Astrocyte of the cerebellum (primary cell): ENCODE measurements around the gene RNU1-3.
"Not testable (repeated sequence)": the region's sequence is repeated elsewhere in the genome, so short reads cannot be mapped to it uniquely, and the experiment has no call there.

Experiments used
- DNase-seq: peaks from one replicate; pipeline ENCODE4 v3.0.0-alpha.2; 2011; ENCODE audit warnings: low read depth
- H3K4me3 ChIP-seq: 2 replicates; pipeline ENCODE4 v1.5.1; 2011; ENCODE audit warnings: mild to moderate bottlenecking, low read depth, low read length, moderate library complexity
- in situ Hi-C: cut with HindIII; loops from 2 replicates; pipeline ENCODE4 v1.10.0; 2017; ENCODE audit warnings: low sequenced_read_pairs
- TF ChIP-seq, protein P1 (sequence below): IDR thresholded peaks from 2 replicates; pipeline ENCODE4 v1.5.1; 2012; ENCODE audit warnings: low read length, low read depth, moderate library complexity, mild to moderate bottlenecking; ENCODE audit errors: missing control alignments

RNU1-3 gene

DNA sequence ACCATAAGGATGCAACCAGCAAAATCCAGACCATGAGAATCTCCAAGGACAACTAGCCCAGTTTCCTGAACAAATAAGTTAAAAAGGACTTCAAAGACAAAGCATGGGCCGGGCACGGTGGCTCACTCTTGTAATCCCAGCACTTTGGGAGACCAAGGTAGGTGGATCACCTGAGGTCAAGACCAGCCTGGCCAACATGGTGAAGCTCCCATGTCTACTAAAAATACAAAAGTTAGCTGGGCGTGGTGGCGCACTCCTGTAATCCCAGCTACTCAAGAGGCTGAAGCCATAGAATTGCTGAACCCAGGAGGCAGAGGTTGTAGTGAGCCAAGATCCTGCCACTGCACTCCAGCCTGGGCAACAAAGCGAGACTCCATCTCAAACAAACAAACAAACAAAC lies 30.8 kb downstream of the RNU1-3 start:
- in situ Hi-C loops, DNase-seq: not testable (repeated sequence)

DNA sequence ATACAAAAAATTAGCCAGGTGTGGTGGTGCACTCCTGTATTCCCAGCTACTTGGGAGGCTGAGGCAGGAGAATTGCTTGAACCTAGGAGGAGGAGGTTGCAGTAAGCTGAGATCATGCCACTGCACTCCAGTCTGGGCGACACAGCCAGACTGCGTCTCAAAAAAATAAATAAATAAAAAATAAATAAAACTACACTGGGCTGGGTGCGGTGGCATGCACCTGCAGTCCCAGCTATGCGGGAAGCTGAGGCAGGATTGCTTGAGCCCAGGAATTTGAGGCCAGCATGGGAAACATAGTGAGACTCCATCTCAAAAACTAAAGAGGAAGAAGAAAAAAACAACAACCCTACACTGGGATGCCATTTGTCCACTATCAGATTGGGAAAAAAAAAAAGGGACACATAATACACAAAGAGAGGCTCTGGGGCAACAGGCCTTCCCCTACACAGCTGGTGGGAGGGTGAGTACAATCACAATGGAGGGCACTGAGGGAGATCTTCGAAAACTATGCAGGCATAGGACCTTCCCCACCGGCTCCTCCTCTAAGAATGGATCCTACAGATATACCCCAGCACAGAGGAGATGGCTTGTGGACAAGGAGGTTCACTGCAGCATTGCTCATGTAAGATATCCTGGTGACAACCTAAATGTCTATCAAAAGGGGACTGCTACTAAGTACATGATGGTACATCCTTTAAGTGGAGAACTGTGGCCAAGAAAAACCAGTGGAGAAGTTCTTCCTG lies 33.0 kb downstream of the RNU1-3 start:
- H3K4me3 ChIP-seq, in situ Hi-C loops, DNase-seq: not testable (repeated sequence)

More for the DNA sequence above, 30.8 kb downstream of the RNU1-3 start:
- H3K4me3 ChIP-seq = not testable (repeated sequence)

DNA sequence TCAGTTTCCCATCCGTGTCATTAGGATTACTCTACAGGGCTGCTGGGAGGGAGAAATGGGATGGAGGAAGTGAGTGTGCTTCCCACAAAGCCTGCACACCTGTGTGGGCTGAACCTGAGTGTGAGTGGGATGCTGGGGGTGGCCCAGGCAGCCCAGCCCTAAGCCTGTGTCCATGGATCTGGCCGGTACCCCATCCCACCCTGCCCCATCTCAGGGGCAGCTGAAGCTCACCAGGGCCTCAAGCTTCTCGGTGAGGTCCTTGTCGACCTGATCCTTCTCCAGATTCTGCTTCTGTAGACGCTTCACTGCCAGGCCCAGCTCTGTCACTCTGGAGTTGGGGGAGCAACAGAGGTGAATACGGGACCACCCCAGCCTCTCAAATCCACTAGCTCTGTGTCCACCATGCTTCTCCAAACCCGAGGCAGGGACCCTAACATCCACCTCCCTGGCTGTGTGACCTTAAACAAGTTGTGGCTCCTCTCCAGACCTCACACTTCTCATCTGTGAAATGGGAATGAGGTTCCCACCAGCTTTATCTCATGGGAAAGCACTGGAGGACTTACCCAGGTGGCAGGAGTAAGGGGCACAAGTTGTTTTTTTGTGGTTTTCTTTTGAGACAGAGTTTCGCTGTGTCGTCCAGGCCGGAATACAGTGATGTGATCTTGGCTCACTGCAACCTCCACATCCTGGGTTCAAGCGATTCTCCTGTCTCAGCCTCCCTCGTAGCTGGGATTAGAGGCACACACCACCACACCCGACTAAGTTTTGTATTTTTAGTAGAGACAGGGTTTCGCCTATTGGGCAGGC lies 34.5 kb downstream of the RNU1-3 start:
- DNase-seq, in situ Hi-C loops, H3K4me3 ChIP-seq: not testable (repeated sequence)

DNA sequence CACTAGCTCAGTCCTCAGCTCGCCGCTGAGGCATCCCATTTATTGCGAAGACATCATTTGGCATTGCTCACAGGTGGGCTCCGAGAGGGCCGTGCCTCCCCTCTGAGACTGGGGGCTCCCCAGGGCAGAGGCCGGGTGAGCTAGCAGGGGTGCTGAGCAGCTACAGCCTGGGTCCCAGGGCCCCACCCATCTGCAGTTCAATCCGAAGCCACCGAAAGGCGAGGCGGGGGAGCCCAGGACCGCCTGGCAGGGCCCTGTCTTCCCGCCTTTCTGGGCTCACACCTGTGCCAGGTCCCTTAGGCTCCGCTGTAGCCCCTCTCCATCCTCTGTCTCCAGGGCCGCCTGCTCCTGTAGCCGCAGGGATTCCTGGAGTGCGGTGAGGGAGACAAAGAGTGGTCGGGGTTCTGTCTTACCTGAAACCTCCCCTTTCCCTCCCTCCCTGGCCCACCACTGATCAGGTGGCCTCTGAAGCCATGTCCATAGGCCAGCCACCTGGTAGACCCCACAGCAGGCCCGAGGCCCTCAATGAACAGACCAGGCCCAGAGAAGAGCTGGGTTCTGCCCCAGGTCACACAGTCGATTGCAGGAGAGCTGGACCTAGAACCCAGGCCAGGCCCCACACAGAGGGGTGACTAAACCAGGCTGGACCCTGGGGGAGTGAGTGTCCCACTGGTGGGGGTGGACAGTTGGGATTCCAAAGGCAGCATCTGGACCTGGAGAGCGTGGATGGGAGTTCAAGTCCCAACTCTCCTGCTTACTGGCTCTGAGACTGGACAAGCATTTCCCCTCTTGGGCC lies 35.3 kb downstream of the RNU1-3 start:
- no peak overlapping the region for H3K4me3 ChIP-seq
- in situ Hi-C loops = no loop called here
- DNase-seq = no peak
- TF ChIP-seq, protein P1, sequence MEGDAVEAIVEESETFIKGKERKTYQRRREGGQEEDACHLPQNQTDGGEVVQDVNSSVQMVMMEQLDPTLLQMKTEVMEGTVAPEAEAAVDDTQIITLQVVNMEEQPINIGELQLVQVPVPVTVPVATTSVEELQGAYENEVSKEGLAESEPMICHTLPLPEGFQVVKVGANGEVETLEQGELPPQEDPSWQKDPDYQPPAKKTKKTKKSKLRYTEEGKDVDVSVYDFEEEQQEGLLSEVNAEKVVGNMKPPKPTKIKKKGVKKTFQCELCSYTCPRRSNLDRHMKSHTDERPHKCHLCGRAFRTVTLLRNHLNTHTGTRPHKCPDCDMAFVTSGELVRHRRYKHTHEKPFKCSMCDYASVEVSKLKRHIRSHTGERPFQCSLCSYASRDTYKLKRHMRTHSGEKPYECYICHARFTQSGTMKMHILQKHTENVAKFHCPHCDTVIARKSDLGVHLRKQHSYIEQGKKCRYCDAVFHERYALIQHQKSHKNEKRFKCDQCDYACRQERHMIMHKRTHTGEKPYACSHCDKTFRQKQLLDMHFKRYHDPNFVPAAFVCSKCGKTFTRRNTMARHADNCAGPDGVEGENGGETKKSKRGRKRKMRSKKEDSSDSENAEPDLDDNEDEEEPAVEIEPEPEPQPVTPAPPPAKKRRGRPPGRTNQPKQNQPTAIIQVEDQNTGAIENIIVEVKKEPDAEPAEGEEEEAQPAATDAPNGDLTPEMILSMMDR = no peak

DNA sequence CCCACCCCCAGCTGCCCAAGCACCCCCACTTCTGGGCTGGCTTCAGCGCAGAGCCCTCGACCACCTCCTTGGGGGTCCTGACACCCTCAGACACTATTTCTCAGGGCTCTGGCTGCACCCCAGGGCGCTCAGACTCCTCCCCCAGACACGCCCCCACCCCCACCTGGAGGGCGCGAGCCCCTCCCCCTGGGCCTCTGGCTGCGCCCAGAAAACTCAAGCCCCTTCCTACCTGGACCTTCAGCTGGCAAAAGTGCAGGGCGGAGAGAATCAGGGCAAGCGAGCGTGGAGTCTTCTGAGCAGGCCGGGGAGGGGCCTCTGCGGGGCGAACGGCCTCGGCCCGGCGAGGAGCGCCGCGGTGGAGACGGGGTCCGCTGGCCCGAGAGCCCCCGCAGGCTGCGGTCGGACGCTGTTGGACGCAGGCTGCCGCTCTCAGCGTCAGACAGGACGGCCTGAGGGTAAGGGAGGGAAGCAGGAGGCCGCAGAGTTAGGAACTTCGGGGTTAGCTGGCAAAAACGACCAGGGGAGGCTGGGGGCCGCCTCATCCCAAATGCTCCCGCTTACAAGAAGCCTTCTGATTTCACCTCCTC lies 36.0 kb downstream of the RNU1-3 start:
- in situ Hi-C loops = no loop called here
- no peak for DNase-seq
- no peak overlapping the region for H3K4me3 ChIP-seq
- TF ChIP-seq, protein P1 = no peak

DNA sequence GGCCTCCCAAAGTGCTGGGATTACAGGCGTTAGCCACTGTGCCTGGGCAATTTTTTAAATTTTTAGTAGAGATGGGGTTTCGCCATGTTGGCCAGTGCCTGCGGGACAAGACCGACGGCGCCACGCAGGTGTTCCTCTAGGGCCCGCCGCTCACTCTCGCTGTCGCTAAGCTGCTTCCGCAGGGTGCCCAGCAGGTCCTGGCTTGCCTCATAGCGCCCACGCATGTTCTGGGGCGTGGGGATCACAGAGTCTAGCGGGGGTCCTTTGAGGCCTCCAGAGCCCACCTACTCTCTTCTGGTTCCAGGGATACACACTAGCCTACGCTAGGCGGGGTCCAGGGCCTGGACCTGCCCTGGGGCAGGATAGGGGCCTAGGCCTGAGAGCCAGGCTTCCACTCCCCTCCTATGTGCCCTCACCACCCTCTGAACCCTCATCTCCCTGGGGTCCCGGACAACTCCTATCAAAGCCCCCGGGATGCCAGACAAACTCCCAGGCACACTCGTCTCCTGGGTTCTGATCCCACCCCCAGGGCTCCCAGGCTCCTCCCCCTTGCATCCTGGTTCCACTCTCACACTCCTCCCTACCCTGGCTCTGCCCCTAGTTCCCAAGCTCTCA lies 36.7 kb downstream of the RNU1-3 start:
- DNase-seq, in situ Hi-C loops, H3K4me3 ChIP-seq: not testable (repeated sequence)

DNA sequence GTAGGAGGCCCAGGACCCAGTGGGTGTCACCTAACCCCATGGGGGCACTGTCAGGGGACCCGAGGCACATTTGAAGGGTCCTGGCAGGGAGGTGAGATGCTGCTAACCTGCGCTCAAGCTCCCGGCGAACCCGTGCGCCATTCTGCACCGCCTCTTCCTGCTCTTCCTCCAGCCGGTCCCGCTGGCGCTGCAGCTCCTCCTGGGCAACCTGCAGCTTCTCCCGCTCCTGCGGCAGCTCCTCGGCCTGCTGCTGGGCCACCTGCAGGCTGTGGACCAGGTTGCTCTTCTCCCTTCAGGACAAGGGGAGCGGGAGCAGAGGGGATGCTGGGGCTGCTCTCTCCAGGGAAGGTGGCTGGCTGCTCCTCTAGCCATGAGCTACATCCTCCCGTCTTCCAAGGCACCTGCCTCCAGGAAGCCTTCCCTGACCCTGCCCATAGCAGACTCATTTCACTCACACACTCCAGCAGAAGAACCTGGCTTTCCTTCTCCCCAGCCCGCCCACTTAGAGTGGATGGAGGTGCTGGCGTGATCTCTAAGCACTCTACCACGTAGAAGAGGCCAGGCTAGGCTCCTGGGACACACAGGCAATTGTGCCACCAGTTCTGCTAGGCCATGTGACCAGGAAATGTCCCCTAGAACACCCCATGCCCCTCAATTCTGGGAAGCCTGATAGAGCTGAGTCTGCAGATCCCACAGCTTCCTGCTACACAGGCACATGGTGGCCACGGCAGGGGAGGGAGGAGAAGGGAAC lies 38.2 kb downstream of the RNU1-3 start:
- TF ChIP-seq, protein P1 = no peak
- DNase-seq = no peak
- no peak overlapping the region for H3K4me3 ChIP-seq
- in situ Hi-C loops = no loop called here

DNA sequence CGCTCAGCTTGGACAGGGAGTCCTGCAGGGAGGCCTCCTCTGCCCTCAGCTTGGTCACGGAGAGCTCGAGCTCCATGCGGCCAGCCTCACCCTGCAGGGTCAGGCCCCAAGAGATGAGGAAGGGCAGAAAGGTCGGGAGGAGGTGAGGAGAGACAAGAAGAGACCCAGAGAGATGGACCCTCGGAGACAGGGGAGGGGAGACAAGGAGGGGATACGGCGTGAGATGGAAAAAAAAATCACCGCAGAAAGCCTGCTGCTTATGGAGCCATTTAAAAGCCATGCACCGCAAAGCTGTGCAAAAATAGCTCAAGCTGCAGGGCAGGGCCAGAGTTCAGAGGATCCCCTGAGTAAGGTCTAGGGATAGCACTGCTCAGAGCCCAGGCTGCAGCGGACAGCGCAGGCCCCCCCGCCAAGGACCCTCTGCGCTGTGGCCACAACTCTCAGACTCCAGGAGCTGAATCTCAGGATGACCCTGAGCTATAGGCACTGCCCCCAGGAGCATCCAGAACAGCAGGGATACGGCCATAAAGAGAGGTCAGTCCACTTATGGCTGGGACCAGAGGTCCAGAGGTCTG lies 40.3 kb downstream of the RNU1-3 start:
- in situ Hi-C loops, H3K4me3 ChIP-seq, DNase-seq: not testable (repeated sequence)
